Coronary artery (tissue), 2 donors: ENCODE data around the gene SREBF2.
A peak's percentile ranks its signal among the peaks of the same experiment; 100 is the strongest.

Experiments
- DNase-seq: peaks from one replicate; pipeline ENCODE4 v3.0.0-alpha.2; 2017; ENCODE audit warnings: low spot score
- H3K27ac ChIP-seq, 2 donors: fragments of 200-600 bp; sonication (generic); one replicate each; pipeline ENCODE4 v1.5.1; 2016 to 2019
- H3K4me3 ChIP-seq: fragments of 200-600 bp; sonication (generic); 2 replicates; pipeline ENCODE4 v1.5.1; 2016; ENCODE audit warnings: mild to moderate bottlenecking, moderate library complexity
- CTCF ChIP-seq: fragments of 200-600 bp; sonication (generic); IDR thresholded peaks from one replicate; pipeline ENCODE4 v1.5.1; 2019; ENCODE audit warnings: antibody characterized with exemption

SREBF2 gene

DNA sequence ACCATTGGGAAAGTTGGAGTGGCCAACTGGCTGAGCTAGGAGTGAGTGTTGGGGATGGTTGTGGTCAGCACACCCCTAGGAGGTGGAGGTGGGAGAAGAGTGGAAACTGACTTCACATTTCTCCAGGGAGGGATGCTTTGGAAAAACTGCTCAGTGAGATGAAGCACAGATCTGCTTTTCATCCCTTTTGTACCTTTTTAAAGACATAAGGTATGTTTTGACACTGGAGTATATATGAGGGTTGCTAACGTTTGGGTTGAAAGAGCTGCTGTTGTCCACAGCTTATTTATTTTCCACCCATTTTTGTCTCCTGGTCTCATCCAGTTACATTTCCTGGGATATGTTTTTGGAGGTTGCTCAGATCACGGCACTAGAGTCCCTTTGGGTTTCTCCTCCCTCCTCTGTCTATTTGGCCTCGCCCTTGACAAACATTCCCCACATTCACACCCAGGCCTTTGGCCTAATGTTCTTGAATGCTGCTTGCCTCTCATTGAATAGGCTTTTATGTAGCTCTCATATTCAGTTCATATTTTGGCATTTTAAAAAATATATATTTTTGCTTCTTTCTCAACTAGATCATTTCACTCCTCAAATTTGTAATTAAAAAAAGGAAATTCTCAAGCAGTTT lies 8.3 kb downstream of the SREBF2 start:
- no peak overlapping the region for H3K4me3 ChIP-seq
- H3K27ac ChIP-seq: peak overlapping the region in 1 of 2 donors; percentile 59
- DNase-seq: no peak
- TF ChIP-seq CTCF: no peak

DNA sequence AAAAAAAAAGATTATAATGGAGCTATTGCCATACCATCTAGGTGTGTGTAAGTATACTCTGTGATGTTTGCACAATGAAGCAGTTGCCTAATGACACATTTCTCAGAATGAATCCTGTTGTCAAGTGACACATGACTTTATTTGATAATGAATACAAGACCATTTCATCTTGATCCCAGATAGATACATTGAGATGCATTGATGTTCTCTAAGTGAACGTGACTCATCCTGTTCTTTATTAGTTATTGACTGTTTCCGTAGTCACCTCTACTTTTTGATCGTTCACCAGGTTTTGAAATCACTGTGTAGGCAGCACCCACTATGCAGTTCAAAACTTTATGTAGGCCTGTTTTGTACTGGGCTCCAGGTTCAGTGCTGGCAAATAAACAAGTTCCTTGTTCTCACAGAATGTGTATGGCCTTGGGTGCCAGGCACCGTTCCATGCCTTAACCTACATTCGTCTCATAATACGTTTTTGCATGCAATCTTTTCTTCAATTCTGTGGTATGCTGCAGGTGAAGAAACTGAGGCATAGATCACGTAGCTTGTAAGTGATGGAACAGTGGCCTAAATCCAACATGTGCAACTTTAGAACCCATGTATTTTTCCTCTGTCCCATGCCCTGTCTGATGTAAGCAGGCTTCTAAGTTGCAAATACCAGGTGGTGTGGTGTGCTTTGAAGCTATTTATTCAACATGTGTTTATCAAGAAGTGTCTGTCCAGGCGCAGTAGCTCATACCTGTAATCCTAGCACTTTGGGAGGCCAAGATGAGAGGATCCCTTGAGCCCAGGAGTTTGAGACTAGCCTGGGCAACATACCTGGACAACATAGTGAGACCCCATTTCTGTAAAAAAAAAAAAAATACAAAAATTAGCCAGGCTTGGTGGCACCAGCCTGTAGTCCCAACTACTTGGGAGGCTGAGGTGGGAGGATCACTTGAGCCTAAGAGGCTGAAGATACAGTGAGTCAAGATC lies 10.4 kb downstream of the SREBF2 start:
- H3K4me3 ChIP-seq: no peak overlapping the region
- no peak for DNase-seq
- TF ChIP-seq CTCF: no peak
- H3K27ac ChIP-seq: no peak overlapping the region

GRCh38 chr22:41844036-41844435 lies 11.1 kb downstream of the SREBF2 start:
- no peak for TF ChIP-seq CTCF
- Histone ChIP-seq H3K4me3 (no peak overlapping the region), H3K27ac (no peak overlapping the region)
- DNase-seq: no peak

- no peak for DNase-seq
- H3K27ac ChIP-seq: no peak overlapping the region
- TF ChIP-seq CTCF: no peak
- H3K4me3 ChIP-seq: no peak overlapping the region
Observed at GRCh38 chr22:41844513-41844912, 11.6 kb downstream of the SREBF2 start.

- DNase-seq: no peak
- H3K27ac ChIP-seq: no peak overlapping the region
- TF ChIP-seq CTCF: no peak
- H3K4me3 ChIP-seq: no peak overlapping the region
Observed at GRCh38 chr22:41845380-41846267, 12.7 kb downstream of the SREBF2 start.

DNA sequence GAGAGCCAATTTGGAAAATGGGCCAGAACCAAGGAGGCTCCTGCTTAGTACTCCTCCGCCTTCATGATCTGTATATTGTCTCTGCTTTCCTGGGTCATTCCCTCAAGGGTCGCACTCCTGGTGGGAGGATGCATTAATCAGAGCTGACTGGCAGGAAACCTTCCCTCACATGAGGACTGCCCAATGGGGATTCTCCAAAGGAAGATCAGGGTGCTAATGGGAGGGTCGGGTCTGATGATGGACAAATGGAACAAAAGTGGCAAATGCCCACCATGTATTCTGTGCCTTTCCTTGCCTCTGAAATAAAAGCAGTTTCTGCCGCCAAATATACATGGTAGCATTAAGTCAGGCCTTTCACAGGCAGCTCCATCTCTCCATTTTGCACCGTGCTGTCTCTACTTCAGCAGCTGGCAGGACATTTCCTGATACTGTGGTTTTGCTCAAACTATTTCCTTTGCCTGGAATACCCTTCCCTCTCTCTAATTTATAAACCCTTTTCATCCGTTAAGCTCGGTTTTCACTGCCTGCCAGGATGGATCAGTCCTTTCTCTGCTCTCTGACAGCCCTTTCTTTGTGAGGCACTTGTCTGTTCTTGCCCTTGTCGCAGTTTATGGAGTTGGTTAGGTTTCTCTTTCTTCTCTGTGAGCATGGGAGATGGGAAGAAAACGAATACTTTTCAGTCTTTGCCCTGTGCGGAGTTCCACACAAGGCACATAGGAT lies 13.5 kb downstream of the SREBF2 start:
- Histone ChIP-seq H3K4me3 (no peak overlapping the region), H3K27ac (no peak overlapping the region)
- TF ChIP-seq CTCF: no peak
- no peak for DNase-seq
